Spleen (tissue), 7 donors: ENCODE data around the gene PKD1L1.

Experiments used
- CTCF ChIP-seq, 11 experiments: fragments of 200-600 bp in 7 of 11; fragments of 450-650 bp in 4 of 11; sonication (generic) in 4 of 11; IDR thresholded peaks in 8 of 11; conservative IDR thresholded peaks in 3 of 11; 1 replicate in 7 of 11; 2 replicates in 4 of 11; pipeline versions ENCODE4 v1.4.0 to v1.8.0; 2016 to 2021; ENCODE audit warnings: antibody characterized with exemption in 11 of 11, inconsistent platforms in 4 of 11, mild to moderate bottlenecking in 1 of 11
- POLR2A ChIP-seq, 3 donors: fragments of 450-650 bp; IDR thresholded peaks; one replicate each; pipeline ENCODE4 v1.5.1; 2017; ENCODE audit warnings: antibody characterized with exemption in 3 of 3, mild to moderate bottlenecking in 1 of 3
- POLR2AphosphoS5 ChIP-seq, 3 donors: sonication (generic); formaldehyde crosslinking; IDR thresholded peaks; one replicate each; pipeline ENCODE4 v1.5.1; 2017; ENCODE audit warnings: antibody characterized with exemption in 3 of 3
- donor health status: DM: no; HTN: no; CAD: no; lungs with moderate emphysema.
- donor health status: DM: no; HTN: no; CAD: no.
- donor health status: DM: no; HTN: no; CAD: no.

DNA sequence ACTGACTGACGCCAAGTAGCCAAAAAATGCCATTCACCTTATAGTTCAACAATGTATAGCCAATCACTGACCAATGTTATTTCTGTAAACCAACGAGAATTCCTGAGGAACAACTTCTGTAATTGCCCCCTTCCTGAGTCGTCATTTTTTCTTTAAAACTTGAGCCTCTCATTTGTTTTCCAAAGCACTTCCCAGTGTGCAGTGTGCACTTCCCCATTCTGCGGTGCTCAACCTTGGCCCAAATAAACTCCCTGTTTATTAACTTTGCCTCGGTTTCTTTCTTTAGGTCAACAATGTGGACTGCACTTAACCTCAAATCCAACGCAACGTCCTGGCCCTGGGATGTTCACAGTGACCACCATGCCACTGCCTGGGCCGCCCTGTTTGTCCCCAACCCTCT lies 15.1 kb downstream of the PKD1L1 start:
- no peak for TF ChIP-seq POLR2A (IDR thresholded peaks at IDR 0.05)
- no peak for TF ChIP-seq CTCF (IDR thresholded peaks at IDR 0.05 in 8 of 11, conservative IDR thresholded peaks at IDR 0.05 in 3 of 11)
- TF ChIP-seq POLR2AphosphoS5 (IDR thresholded peaks at IDR 0.05), result no peak
